Tibial artery (tissue), 4 donors: ENCODE data around the gene ATP2A3.

ENCODE experiments used
- DNase-seq, 2 donors: peaks; one replicate each; pipeline ENCODE4 v3.0.0-alpha.2; 2019
- H3K27ac ChIP-seq, 2 donors: fragments of 200-600 bp; sonication (generic) in 1 of 2; 1 replicate in 1 of 2; 2 replicates in 1 of 2; pipeline ENCODE4 v1.5.1; 2018 to 2019; ENCODE audit warnings: mild to moderate bottlenecking in 1 of 2
- H3K27me3 ChIP-seq, 2 donors: fragments of 200-600 bp; sonication (generic) in 1 of 2; one replicate each; pipeline versions ENCODE4 v1.5.1 to v1.6.0; 2016 to 2019
- H3K36me3 ChIP-seq, 3 donors: fragments of 200-600 bp; sonication (generic) in 2 of 3; one replicate each; pipeline ENCODE4 v1.5.1; 2016 to 2019; ENCODE audit warnings: mild to moderate bottlenecking in 2 of 3
- H3K4me1 ChIP-seq, 4 donors: fragments of 200-600 bp; sonication (generic) in 2 of 4; 1 replicate in 3 of 4; 2 replicates in 1 of 4; pipeline ENCODE4 v1.5.1; 2016 to 2019
- H3K4me3 ChIP-seq, 2 donors: fragments of 200-600 bp; sonication (generic) in 1 of 2; 1 replicate in 1 of 2; 2 replicates in 1 of 2; pipeline ENCODE4 v1.5.1; 2018 to 2019; ENCODE audit warnings: mild to moderate bottlenecking in 2 of 2
- H3K9me3 ChIP-seq, 3 donors: fragments of 200-600 bp; sonication (generic) in 1 of 3; one replicate each; pipeline ENCODE4 v1.5.1; 2016 to 2019
- intact Hi-C: fragments of 100-400 bp; cut with DNase I; formaldehyde crosslinking; loops from one replicate; pipeline ENCODE4 v1.15.0; 2023; ENCODE audit warnings: low total_unique reads
- TF ChIP-seq, protein P1 (sequence below), 2 experiments: fragments of 200-600 bp in 1 of 2; fragments of 450-650 bp in 1 of 2; IDR thresholded peaks; one replicate each; pipeline ENCODE4 v1.5.1; 2017 to 2019; ENCODE audit warnings: antibody characterized with exemption in 2 of 2, mild to moderate bottlenecking in 1 of 2, moderate library complexity in 1 of 2

Gene ATP2A3

DNA sequence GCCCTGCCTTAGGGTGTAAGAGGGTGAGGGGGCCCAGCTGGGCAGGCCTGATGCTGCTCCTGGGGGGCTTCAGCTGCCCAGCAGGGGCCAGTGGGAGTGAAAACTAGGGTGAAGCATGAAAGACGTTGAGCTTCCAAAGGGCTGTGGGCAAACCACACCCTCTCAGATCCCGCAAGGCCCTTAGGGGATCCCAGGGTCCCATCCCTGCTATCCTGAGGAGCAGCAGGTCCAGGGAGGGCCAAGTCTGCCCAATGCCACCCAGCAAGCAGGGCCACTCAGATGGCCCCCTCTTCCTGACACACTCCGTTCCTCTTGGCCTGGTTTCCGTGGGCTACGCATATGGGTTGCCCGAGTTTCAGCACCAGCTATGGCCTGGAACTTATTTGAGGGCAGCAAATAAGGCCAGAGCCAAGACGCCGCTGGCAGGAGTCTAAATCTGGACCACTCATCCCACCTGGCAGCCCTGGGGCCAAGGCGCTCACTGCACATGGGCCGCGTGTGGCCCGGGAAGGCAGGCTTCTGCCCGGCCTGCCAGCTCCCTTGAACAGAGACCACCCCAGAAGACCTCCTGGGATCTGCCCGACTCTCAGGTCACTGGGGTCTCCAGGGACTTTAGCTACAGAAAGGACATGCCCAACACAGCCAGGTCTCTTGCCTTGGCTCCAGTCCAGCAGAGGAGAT is 4.2 kb downstream of the ATP2A3 start:
- Histone ChIP-seq H3K27ac (no peak overlapping the region), H3K4me3 (no peak overlapping the region), H3K4me1 (peaks cover 4 to 53% (median 28%) of the 10 kb centered on the region in 4 donors), H3K36me3 (no peaks in the 10 kb centered on the region), H3K27me3 (peaks cover 0 to 48% of the 10 kb centered on the region in 2 donors), H3K9me3 (no peaks in the 10 kb centered on the region)
- TF ChIP-seq, protein P1, sequence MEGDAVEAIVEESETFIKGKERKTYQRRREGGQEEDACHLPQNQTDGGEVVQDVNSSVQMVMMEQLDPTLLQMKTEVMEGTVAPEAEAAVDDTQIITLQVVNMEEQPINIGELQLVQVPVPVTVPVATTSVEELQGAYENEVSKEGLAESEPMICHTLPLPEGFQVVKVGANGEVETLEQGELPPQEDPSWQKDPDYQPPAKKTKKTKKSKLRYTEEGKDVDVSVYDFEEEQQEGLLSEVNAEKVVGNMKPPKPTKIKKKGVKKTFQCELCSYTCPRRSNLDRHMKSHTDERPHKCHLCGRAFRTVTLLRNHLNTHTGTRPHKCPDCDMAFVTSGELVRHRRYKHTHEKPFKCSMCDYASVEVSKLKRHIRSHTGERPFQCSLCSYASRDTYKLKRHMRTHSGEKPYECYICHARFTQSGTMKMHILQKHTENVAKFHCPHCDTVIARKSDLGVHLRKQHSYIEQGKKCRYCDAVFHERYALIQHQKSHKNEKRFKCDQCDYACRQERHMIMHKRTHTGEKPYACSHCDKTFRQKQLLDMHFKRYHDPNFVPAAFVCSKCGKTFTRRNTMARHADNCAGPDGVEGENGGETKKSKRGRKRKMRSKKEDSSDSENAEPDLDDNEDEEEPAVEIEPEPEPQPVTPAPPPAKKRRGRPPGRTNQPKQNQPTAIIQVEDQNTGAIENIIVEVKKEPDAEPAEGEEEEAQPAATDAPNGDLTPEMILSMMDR (IDR thresholded peaks at IDR 0.05), result no peak
- DNase-seq, result no peak
- intact Hi-C loops, result no loop called here

- no peak overlapping the region for H3K27ac ChIP-seq
- H3K4me1 ChIP-seq, result peaks cover 4 to 46% (median 21%) of the 10 kb centered on the region in 4 donors
- H3K4me3 ChIP-seq, result no peak overlapping the region
- peaks cover 0 to 46% of the 10 kb centered on the region in 2 donors for H3K27me3 ChIP-seq
- H3K36me3 ChIP-seq, result no peaks in the 10 kb centered on the region
- TF ChIP-seq, protein P1 (IDR thresholded peaks at IDR 0.05), result no peak
- no peaks in the 10 kb centered on the region for H3K9me3 ChIP-seq
- intact Hi-C loops, result no loop called here
- no peak for DNase-seq
Measured at GRCh38 chr17:3959295-3959899, 4.8 kb downstream of the ATP2A3 start.

- intact Hi-C loops, result no loop called here
- H3K4me1 ChIP-seq, result peaks cover under 1 to 32% (median 11%) of the 10 kb centered on the region in 4 donors
Measured at GRCh38 chr17:3957735-3958599, 6.3 kb downstream of the ATP2A3 start.

DNA sequence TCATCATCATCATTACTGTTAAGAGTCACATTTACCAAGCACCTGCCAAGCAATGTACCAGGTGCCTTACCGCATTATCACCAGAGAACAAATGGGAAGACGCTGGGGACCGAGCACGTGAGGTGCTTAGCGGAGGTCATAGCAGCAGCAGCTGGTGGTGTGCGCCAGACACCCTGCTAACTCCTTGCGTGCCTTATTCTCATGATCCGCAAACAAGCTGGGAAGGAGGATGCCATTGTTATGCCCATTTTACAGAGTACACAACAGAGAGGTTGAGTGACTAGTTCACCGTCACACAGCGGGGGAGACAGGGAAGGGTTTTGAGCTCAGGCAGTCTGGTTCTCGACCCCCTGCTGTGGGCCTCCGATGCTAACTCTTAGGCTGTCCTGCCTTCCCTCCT is 7.3 kb downstream of the ATP2A3 start:
- Histone ChIP-seq H3K27ac (no peak overlapping the region), H3K27me3 (peaks cover 0 to 22% of the 10 kb centered on the region in 2 donors), H3K36me3 (no peaks in the 10 kb centered on the region), H3K4me3 (no peak overlapping the region), H3K4me1 (peaks cover 0 to 22% (median 3%) of the 10 kb centered on the region in 4 donors), H3K9me3 (no peaks in the 10 kb centered on the region)
- TF ChIP-seq, protein P1 (IDR thresholded peaks at IDR 0.05), result no peak
- intact Hi-C loops, result no loop called here
- no peak for DNase-seq

More at GRCh38 chr17:3957735-3958599, 6.3 kb downstream of the ATP2A3 start:
- Histone ChIP-seq H3K27me3 (peaks cover 0 to 32% of the 10 kb centered on the region in 2 donors), H3K36me3 (no peaks in the 10 kb centered on the region), H3K27ac (no peak overlapping the region), H3K9me3 (no peaks in the 10 kb centered on the region), H3K4me3 (no peak overlapping the region)
- no peak for DNase-seq
- TF ChIP-seq, protein P1 (IDR thresholded peaks at IDR 0.05), result no peak

GRCh38 chr17:3956327-3956957 is 7.8 kb downstream of the ATP2A3 start:
- no peak overlapping the region for H3K4me3 ChIP-seq
- H3K27ac ChIP-seq, result no peak overlapping the region
- H3K9me3 ChIP-seq, result no peaks in the 10 kb centered on the region
- intact Hi-C loops, result no loop called here
- TF ChIP-seq, protein P1 (IDR thresholded peaks at IDR 0.05), result no peak
- H3K27me3 ChIP-seq, result peaks cover 0 to 16% of the 10 kb centered on the region in 2 donors
- H3K36me3 ChIP-seq, result no peaks in the 10 kb centered on the region
- H3K4me1 ChIP-seq, result peaks cover 0 to 17% (median 3%) of the 10 kb centered on the region in 4 donors
- no peak for DNase-seq
